Measurements from ENCODE around the gene NRXN2.

NRXN2 gene

DNA sequence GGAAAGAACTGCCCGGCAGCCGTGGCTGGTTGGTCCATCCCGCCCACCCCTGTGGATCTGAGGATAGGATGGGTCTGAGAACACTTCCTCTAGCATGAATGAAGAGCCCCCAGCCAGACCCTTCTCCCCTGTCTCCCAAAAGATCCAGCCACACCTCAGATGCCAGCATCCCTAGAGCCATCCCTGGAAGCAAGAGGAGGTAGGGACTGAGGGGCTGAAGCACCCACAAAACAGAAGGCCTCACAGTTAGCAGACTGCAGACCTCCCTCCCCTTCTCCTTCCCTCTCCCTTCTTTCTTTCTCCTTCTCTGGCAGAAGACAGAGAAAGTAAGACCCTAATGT, 1.7 kb downstream of the NRXN2 start:
- Histone ChIP-seq H3K27ac (ENCODE audit: extremely low read depth, low read depth, low read length) (no peak overlapping the region), H3K36me3 (ENCODE audit: control insufficient read depth in 2 of 2, insufficient read depth in 1 of 2, low read length in 2 of 2) (no peaks in the 10 kb centered on the region), H3K9me3 (ENCODE audit: control insufficient read depth, insufficient read depth, low read depth, low read length) (no peaks in the 10 kb centered on the region), H3K4me3 (ENCODE audit: low read depth, low read length) (no peak overlapping the region), H3K4me1 (ENCODE audit: control insufficient read depth, insufficient read depth, low read length) (no peaks in the 10 kb centered on the region)
- TF ChIP-seq PRDM1 (tag by site-specific recombination; IDR thresholded peaks at IDR 0.05) (no peak), ZBTB7A (tag by site-specific recombination; IDR thresholded peaks at IDR 0.05; ENCODE audit: low read depth) (no peak), GLI4 (tag by site-specific recombination; IDR thresholded peaks at IDR 0.05) (no peak), ZNF747 (tag by site-specific recombination; IDR thresholded peaks at IDR 0.05) (no peak), ZBTB17 (tag by site-specific recombination; IDR thresholded peaks at IDR 0.05) (no peak), SCRT2 (tag by site-specific recombination; IDR thresholded peaks at IDR 0.05) (no peak), OVOL3 (tag by site-specific recombination; IDR thresholded peaks at IDR 0.05) (no peak), ZNF248 (tag by site-specific recombination; IDR thresholded peaks at IDR 0.05) (no peak)
- TF ChIP-seq, protein P1, sequence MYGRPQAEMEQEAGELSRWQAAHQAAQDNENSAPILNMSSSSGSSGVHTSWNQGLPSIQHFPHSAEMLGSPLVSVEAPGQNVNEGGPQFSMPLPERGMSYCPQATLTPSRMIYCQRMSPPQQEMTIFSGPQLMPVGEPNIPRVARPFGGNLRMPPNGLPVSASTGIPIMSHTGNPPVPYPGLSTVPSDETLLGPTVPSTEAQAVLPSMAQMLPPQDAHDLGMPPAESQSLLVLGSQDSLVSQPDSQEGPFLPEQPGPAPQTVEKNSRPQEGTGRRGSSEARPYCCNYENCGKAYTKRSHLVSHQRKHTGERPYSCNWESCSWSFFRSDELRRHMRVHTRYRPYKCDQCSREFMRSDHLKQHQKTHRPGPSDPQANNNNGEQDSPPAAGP (tag by site-specific recombination; IDR thresholded peaks at IDR 0.05), result no peak
- TF ChIP-seq, protein P2, sequence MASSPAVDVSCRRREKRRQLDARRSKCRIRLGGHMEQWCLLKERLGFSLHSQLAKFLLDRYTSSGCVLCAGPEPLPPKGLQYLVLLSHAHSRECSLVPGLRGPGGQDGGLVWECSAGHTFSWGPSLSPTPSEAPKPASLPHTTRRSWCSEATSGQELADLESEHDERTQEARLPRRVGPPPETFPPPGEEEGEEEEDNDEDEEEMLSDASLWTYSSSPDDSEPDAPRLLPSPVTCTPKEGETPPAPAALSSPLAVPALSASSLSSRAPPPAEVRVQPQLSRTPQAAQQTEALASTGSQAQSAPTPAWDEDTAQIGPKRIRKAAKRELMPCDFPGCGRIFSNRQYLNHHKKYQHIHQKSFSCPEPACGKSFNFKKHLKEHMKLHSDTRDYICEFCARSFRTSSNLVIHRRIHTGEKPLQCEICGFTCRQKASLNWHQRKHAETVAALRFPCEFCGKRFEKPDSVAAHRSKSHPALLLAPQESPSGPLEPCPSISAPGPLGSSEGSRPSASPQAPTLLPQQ (tag by site-specific recombination; IDR thresholded peaks at IDR 0.05), result no peak
- ChIA-PET POLR2A (interaction anchor here (0.6 kb wide), 1 partner anchor 15 kb away, joined by 3 read pairs; no protein-coding TSS in a partner anchor), CTCF (interaction anchor here (0.6 to 2.3 kb wide), 2 partner anchors 33 to 131 kb away, joined by 3 to 16 read pairs; no protein-coding TSS in a partner anchor)

DNA sequence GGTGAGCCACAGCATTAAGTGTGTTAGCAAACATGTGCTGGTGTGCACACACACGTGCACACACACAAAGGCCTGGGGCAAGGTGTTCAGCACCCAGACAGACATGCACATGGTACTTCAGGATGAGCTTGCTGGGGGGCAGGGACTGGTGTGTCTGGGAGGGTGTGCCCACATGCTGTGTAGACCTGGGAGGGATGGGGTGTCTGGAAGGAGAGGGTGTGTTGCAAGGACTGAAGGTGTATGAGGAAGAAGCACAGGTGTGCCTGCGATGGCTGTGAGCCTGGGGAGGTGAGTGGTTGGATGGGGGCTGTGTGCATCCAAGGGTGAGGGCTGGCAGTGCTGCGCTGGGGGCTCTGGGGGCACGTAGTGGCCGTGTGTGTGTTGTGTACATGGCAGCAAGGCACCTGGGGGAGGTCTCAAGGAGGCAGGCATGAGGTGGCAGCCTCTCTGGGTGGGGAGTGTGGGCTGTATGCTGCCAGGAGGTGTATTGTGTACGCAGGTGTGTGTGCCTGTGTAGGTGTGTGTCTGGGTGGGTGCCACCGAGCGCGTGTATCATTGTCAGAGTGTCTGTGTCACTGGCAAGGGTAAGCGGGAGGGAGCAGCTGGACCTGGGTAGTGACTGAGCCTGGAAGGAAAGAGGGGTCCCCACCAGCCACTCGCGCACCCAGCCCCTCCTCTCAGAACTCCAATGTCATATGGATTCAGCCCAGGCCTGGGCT, 2.2 kb downstream of the NRXN2 start:
- POLR2A ChIA-PET, result no interaction called here
- no peaks in the 10 kb centered on the region for H3K9me3 ChIP-seq (ENCODE audit: control insufficient read depth, insufficient read depth, low read depth, low read length)
- H3K36me3 ChIP-seq (ENCODE audit: control insufficient read depth in 2 of 2, insufficient read depth in 1 of 2, low read length in 2 of 2), result no peaks in the 10 kb centered on the region
- H3K4me3 ChIP-seq (ENCODE audit: low read depth, low read length), result no peak overlapping the region
- CTCF ChIA-PET, result interaction anchor here (1.3 to 2.3 kb wide), 3 partner anchors 17 to 32 kb away, joined by 3 to 16 read pairs (median 10); no protein-coding TSS in a partner anchor
- H3K27ac ChIP-seq (ENCODE audit: extremely low read depth, low read depth, low read length), result no peak overlapping the region
- H3K4me1 ChIP-seq (ENCODE audit: control insufficient read depth, insufficient read depth, low read length), result no peaks in the 10 kb centered on the region
- no peak for TF ChIP-seq ZNF530 (tag by site-specific recombination; IDR thresholded peaks at IDR 0.05; ENCODE audit: low read depth)
- TF ChIP-seq ZNF701 (tag by site-specific recombination; IDR thresholded peaks at IDR 0.05), result no peak
- no peak for TF ChIP-seq ZNF202 (tag by site-specific recombination; IDR thresholded peaks at IDR 0.05; ENCODE audit: borderline replicate concordance)
- TF ChIP-seq ZBTB17 (tag by site-specific recombination; IDR thresholded peaks at IDR 0.05), result no peak
- TF ChIP-seq, protein P3, sequence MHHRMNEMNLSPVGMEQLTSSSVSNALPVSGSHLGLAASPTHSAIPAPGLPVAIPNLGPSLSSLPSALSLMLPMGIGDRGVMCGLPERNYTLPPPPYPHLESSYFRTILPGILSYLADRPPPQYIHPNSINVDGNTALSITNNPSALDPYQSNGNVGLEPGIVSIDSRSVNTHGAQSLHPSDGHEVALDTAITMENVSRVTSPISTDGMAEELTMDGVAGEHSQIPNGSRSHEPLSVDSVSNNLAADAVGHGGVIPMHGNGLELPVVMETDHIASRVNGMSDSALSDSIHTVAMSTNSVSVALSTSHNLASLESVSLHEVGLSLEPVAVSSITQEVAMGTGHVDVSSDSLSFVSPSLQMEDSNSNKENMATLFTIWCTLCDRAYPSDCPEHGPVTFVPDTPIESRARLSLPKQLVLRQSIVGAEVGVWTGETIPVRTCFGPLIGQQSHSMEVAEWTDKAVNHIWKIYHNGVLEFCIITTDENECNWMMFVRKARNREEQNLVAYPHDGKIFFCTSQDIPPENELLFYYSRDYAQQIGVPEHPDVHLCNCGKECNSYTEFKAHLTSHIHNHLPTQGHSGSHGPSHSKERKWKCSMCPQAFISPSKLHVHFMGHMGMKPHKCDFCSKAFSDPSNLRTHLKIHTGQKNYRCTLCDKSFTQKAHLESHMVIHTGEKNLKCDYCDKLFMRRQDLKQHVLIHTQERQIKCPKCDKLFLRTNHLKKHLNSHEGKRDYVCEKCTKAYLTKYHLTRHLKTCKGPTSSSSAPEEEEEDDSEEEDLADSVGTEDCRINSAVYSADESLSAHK (tag by site-specific recombination; IDR thresholded peaks at IDR 0.05), result no peak
- no peak for TF ChIP-seq ZNF624 (tag by site-specific recombination; IDR thresholded peaks at IDR 0.05)
- no peak for TF ChIP-seq OSR2 (tag by site-specific recombination; IDR thresholded peaks at IDR 0.05)
- no peak for TF ChIP-seq ZNF654 (tag by site-specific recombination; IDR thresholded peaks at IDR 0.05; ENCODE audit: low read depth)
- TF ChIP-seq, protein P4, sequence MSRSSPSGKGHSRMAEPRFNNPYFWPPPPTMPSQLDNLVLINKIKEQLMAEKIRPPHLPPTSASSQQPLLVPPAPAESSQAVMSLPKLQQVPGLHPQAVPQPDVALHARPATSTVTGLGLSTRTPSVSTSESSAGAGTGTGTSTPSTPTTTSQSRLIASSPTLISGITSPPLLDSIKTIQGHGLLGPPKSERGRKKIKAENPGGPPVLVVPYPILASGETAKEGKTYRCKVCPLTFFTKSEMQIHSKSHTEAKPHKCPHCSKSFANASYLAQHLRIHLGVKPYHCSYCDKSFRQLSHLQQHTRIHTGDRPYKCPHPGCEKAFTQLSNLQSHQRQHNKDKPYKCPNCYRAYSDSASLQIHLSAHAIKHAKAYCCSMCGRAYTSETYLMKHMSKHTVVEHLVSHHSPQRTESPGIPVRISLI (tag by site-specific recombination; IDR thresholded peaks at IDR 0.05), result no peak
- TF ChIP-seq ZNF473 (tag by site-specific recombination; IDR thresholded peaks at IDR 0.05), result no peak
- no peak for TF ChIP-seq ZIC2 (tag by site-specific recombination; IDR thresholded peaks at IDR 0.05)
- no peak for TF ChIP-seq KLF1 (tag by site-specific recombination; IDR thresholded peaks at IDR 0.05)
- TF ChIP-seq, protein P5, sequence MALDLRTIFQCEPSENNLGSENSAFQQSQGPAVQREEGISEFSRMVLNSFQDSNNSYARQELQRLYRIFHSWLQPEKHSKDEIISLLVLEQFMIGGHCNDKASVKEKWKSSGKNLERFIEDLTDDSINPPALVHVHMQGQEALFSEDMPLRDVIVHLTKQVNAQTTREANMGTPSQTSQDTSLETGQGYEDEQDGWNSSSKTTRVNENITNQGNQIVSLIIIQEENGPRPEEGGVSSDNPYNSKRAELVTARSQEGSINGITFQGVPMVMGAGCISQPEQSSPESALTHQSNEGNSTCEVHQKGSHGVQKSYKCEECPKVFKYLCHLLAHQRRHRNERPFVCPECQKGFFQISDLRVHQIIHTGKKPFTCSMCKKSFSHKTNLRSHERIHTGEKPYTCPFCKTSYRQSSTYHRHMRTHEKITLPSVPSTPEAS (tag by site-specific recombination; IDR thresholded peaks at IDR 0.05), result peak; percentile 77
- TF ChIP-seq ZNF146 (tag by site-specific recombination; IDR thresholded peaks at IDR 0.05), result no peak
- TF ChIP-seq ZNF423 (tag by site-specific recombination; IDR thresholded peaks at IDR 0.05), result no peak
- TF ChIP-seq SP2 (tag by site-specific recombination; IDR thresholded peaks at IDR 0.05), result no peak
- TF ChIP-seq ZFP69B (tag by site-specific recombination; IDR thresholded peaks at IDR 0.05), result no peak
- no peak for TF ChIP-seq ZNF155 (tag by site-specific recombination; IDR thresholded peaks at IDR 0.05)
- no peak for TF ChIP-seq ZNF174 (tag by site-specific recombination; IDR thresholded peaks at IDR 0.05)
